SK-N-MC (cell line): ENCODE data around the gene TSC2.
"Not testable (repeated sequence)": the region's sequence is repeated elsewhere in the genome, so short reads cannot be mapped to it uniquely, and the experiment has no call there.

Experiments used
- DNase-seq: peaks from one replicate; pipeline ENCODE4 v3.0.0-alpha.2; 2011; ENCODE audit warnings: low read depth, low spot score
- H3K27ac ChIP-seq: fragments of 200-600 bp; sonication (generic); 2 replicates; pipeline ENCODE4 v1.5.1; 2016; ENCODE audit warnings: mixed run types
- H3K36me3 ChIP-seq: fragments of 200-600 bp; sonication (generic); 2 replicates; pipeline ENCODE4 v1.6.1; 2017; ENCODE audit warnings: antibody characterized with exemption, low read length, mixed read lengths; ENCODE audit not compliant: insufficient read depth
- H3K4me3 ChIP-seq: fragments of 200-600 bp; sonication (generic); 2 replicates; pipeline ENCODE4 v1.5.1; 2016
- H3K9ac ChIP-seq: fragments of 200-600 bp; sonication (generic); 2 replicates; pipeline ENCODE4 v1.8.0; 2017; ENCODE audit warnings: mixed run types, mixed read lengths; ENCODE audit not compliant: insufficient read length
- H3K9me3 ChIP-seq: fragments of 200-600 bp; sonication (generic); 2 replicates; pipeline ENCODE4 v1.6.1; 2017; ENCODE audit warnings: low read depth, mild to moderate bottlenecking, antibody characterized with exemption, low read length, moderate library complexity, mixed read lengths
- EZH2 ChIP-seq: fragments of 200-600 bp; sonication (generic); IDR thresholded peaks from one replicate; pipeline ENCODE4 v1.6.1; 2017; ENCODE audit warnings: antibody characterized with exemption
- FOXP2 ChIP-seq: optimal IDR thresholded peaks from 2 replicates; pipeline ENCODE3; 2011; ENCODE audit warnings: mild to moderate bottlenecking, moderate library complexity; ENCODE audit not compliant: insufficient read depth; ENCODE audit errors: extremely low read length, control extremely low read depth
- POLR2AphosphoS5 ChIP-seq: IDR thresholded peaks from 2 replicates; pipeline ENCODE4 v1.6.1; 2012; ENCODE audit warnings: mild to moderate bottlenecking, low read depth, low read length, borderline replicate concordance

Gene TSC2

GRCh38 chr16:2008631-2009163, 39.1 kb upstream of the TSC2 start:
- Histone ChIP-seq H3K9me3 (no peaks in the 10 kb centered on the region), H3K4me3 (peak overlapping the region; percentile 96), H3K9ac (peak overlapping the region; percentile 98), H3K27ac (peak overlapping the region; percentile 54), H3K36me3 (peaks cover 9% of the 10 kb centered on the region; the same call in 1 of the 2 replicates)
- TF ChIP-seq POLR2AphosphoS5 (no peak), FOXP2 (no peak), EZH2 (no peak)
- DNase-seq = no peak

- peak overlapping the region; percentile 54 for H3K27ac ChIP-seq
- H3K36me3 ChIP-seq = peaks cover 9% of the 10 kb centered on the region; the same call in 1 of the 2 replicates
- TF ChIP-seq POLR2AphosphoS5 (no peak), FOXP2 (no peak), EZH2 (no peak)
- peak overlapping the region; percentile 96 for H3K4me3 ChIP-seq
- H3K9ac ChIP-seq = peak overlapping the region; percentile 98
- no peaks in the 10 kb centered on the region for H3K9me3 ChIP-seq
- DNase-seq = no peak
These were observed 38.5 kb upstream of the TSC2 start for GRCh38 chr16:2009164-2009711.

GRCh38 chr16:2009791-2010510, 37.8 kb upstream of the TSC2 start, which contains the start of gene ZNF598:
Gene ZNF598 (minus strand): TSS chr16:2009821.
- no peak for DNase-seq
- Histone ChIP-seq H3K27ac (peak within 1 kb of the TSS; percentile 85), H3K9ac (peak within 1 kb of the TSS; percentile 98), H3K4me3 (peak within 1 kb of the TSS; percentile 96), H3K36me3 (peaks cover 9% of the 10 kb centered on the region; the same call in 1 of the 2 replicates), H3K9me3 (no peaks in the 10 kb centered on the region)
- TF ChIP-seq EZH2 (no peak), POLR2AphosphoS5 (peak; percentile 89)

GRCh38 chr16:2011726-2012125, 36.1 kb upstream of the TSC2 start:
- H3K36me3 ChIP-seq, H3K4me3 ChIP-seq, H3K9ac ChIP-seq, DNase-seq, H3K9me3 ChIP-seq, H3K27ac ChIP-seq: not testable (repeated sequence)

GRCh38 chr16:2013527-2013926, 34.3 kb upstream of the TSC2 start:
- no peak overlapping the region for H3K9ac ChIP-seq
- no peak overlapping the region for H3K27ac ChIP-seq
- no peaks in the 10 kb centered on the region for H3K9me3 ChIP-seq
- DNase-seq = no peak
- TF ChIP-seq FOXP2 (no peak), EZH2 (no peak), POLR2AphosphoS5 (no peak)
- no peaks in the 10 kb centered on the region for H3K36me3 ChIP-seq
- no peak overlapping the region for H3K4me3 ChIP-seq

- DNase-seq = no peak
- H3K36me3 ChIP-seq = no peaks in the 10 kb centered on the region
- no peak for TF ChIP-seq POLR2AphosphoS5
- H3K9ac ChIP-seq = no peak overlapping the region
- no peak overlapping the region for H3K27ac ChIP-seq
- H3K4me3 ChIP-seq = no peak overlapping the region
- no peaks in the 10 kb centered on the region for H3K9me3 ChIP-seq
These were observed 32.5 kb upstream of the TSC2 start for GRCh38 chr16:2015117-2015946.

- TF ChIP-seq EZH2 (no peak), POLR2AphosphoS5 (no peak), FOXP2 (no peak)
- Histone ChIP-seq H3K4me3 (no peak overlapping the region), H3K9ac (no peak overlapping the region), H3K36me3 (no peaks in the 10 kb centered on the region), H3K9me3 (no peaks in the 10 kb centered on the region), H3K27ac (no peak overlapping the region)
- DNase-seq = no peak
These were observed 31.9 kb upstream of the TSC2 start for GRCh38 chr16:2015947-2016208.

- Histone ChIP-seq H3K36me3 (no peaks in the 10 kb centered on the region), H3K4me3 (no peak overlapping the region), H3K9me3 (no peaks in the 10 kb centered on the region), H3K9ac (no peak overlapping the region), H3K27ac (no peak overlapping the region)
- no peak for TF ChIP-seq FOXP2
- no peak for TF ChIP-seq POLR2AphosphoS5
- no peak for TF ChIP-seq EZH2
- DNase-seq = no peak
These were observed 31.3 kb upstream of the TSC2 start for GRCh38 chr16:2016407-2016922.
